Measurements from ENCODE around the gene GPX8. TPM values are rescaled to one million over a fixed set of nuclear protein-coding genes. Genes with fewer than 3 reads are reported as not detected.

GPX8 gene
- total and polyA plus RNA-seq, 9 of the 15 experiments (the other 6 are each of a cell fraction or from before 2014, with no cell fraction given) = 0.62 to 1.8 (median 1.2) TPM

GRCh38 chr5:55173687-55174230 is 13.8 kb downstream of the GPX8 start (continued):
- peak; percentile 3 for TF ChIP-seq MGA (IDR thresholded peaks at IDR 0.05)
- TF ChIP-seq ZNF232 (CRISPR knock-in tag; IDR thresholded peaks at IDR 0.05) = no peak
- no peak for TF ChIP-seq ZBTB2 (IDR thresholded peaks at IDR 0.05)
- TF ChIP-seq ZNF165 (CRISPR knock-in tag; IDR thresholded peaks at IDR 0.05; ENCODE audit: borderline replicate concordance) = no peak
- TF ChIP-seq EP400 (IDR thresholded peaks at IDR 0.05) = 0 out of 2 replicates have a peak, but pooled peaks have one; percentile 13
- 0 out of 2 replicates have a peak, but pooled peaks have one; percentile 3 for TF ChIP-seq POLR2A (conservative IDR thresholded peaks at IDR 0.05)
- no peak for TF ChIP-seq SREBF1 (IDR thresholded peaks at IDR 0.05; ENCODE audit: borderline replicate concordance, low read depth, low read length)
- TF ChIP-seq MEIS2 (IDR thresholded peaks at IDR 0.05; ENCODE audit: partially characterized antibody) = peak; percentile 62
- TF ChIP-seq KDM5B (IDR thresholded peaks at IDR 0.05; ENCODE audit: insufficient replicate concordance, low read depth, low read length) = no peak
- TF ChIP-seq NUFIP1 (IDR thresholded peaks at IDR 0.05; ENCODE audit: partially characterized antibody) = no peak
- TF ChIP-seq POLR3A (IDR thresholded peaks at IDR 0.05; ENCODE audit: borderline replicate concordance, extremely low read depth, insufficient read depth, insufficient read length) = no peak
- TF ChIP-seq PBX2 (CRISPR knock-in tag; IDR thresholded peaks at IDR 0.05; ENCODE audit: low read depth) = no peak
- peak; percentile 59 for TF ChIP-seq PBX2 (tag; conservative IDR thresholded peaks at IDR 0.05; ENCODE audit: low read depth)
- TF ChIP-seq ZBED1 (IDR thresholded peaks at IDR 0.05) = no peak
